K562 (cell line): ENCODE measurements around the gene GTF3C1. TPM values are rescaled to one million over a fixed set of nuclear protein-coding genes. Genes with fewer than 3 reads are reported as not detected.

ENCODE experiments used
- ATAC-seq: fragments of 200-7000 bp; cut with Tn5 transposase; 3 replicates; pipeline ENCODE4 v1.9.1; 2020; ENCODE audit warnings: moderate library complexity
- BruUV-seq: library from RNA; stranded (reverse); fragments of 400-500 nt; replicated peaks from 2 replicates; lab custom pipeline; 2021; lab: Mats Ljungman, UMichigan
- CTCF ChIA-PET: fragments of 300-600 bp; formaldehyde crosslinking; extraction: SDS; loops from one replicate; lab custom pipeline; 2021; ENCODE audit warnings: low intra/inter-chr PET ratio; lab: Yijun Ruan, JAX
- POLR2A ChIA-PET: fragments of 300-600, 350-650 bp; sonication (Branson Sonifier 250); formaldehyde crosslinking; extraction: SDS; loops from one replicate; lab custom pipeline; 2021; ENCODE audit warnings: antibody characterized with exemption, inconsistent platforms; lab: Yijun Ruan, JAX
- DNase-seq, 4 experiments: peaks; one replicate each; pipeline versions ENCODE4 v3.0.0 to v3.0.0-alpha.2; 2011 to 2018; ENCODE audit warnings: low spot score in 3 of 4, mixed read lengths in 3 of 4; ENCODE audit errors: extremely low read depth in 1 of 4
- FAIRE-seq: peaks from 2 replicates; lab custom pipeline; 2011; peaks lifted over from hg19 to GRCh38; lab: Jason Lieb, UNC
- H2AFZ ChIP-seq: 2 replicates; pipeline ENCODE4 v1.6.0; 2011; ENCODE audit warnings: low read depth, low read length, control low read depth, inconsistent platforms
- H3K27ac ChIP-seq: fragments of 200-600 bp; 3 replicates; pipeline ENCODE4 v1.8.0; 2011; ENCODE audit warnings: low read depth, mild to moderate bottlenecking, control low read depth, inconsistent platforms, low read length, moderate library complexity, mixed read lengths; ENCODE audit errors: extremely low read depth
- H3K27me3 ChIP-seq, 2 experiments: fragments of 300-600 bp in 1 of 2; 2 replicates in 1 of 2; 3 replicates in 1 of 2; pipeline versions ENCODE4 v1.6.0 to v1.8.0; 2011; ENCODE audit warnings: inconsistent platforms in 2 of 2, low read length in 2 of 2, mild to moderate bottlenecking in 1 of 2, mixed read lengths in 1 of 2, moderate library complexity in 1 of 2; ENCODE audit not compliant: control insufficient read depth in 2 of 2, insufficient read depth in 2 of 2
- H3K36me3 ChIP-seq: fragments of 300-600 bp; 3 replicates; pipeline ENCODE4 v1.8.0; 2011; ENCODE audit warnings: mild to moderate bottlenecking, low read length, inconsistent platforms; ENCODE audit not compliant: control insufficient read depth, insufficient read depth
- H3K4me1 ChIP-seq, 2 experiments: fragments of 200-600 bp in 1 of 2; replicated peaks in 1 of 2; 2 replicates in 1 of 2; 3 replicates in 1 of 2; pipeline versions ENCODE4 v1.5.1 to v1.8.0; 2011; ENCODE audit warnings: inconsistent platforms in 2 of 2, low read length in 2 of 2, mild to moderate bottlenecking in 1 of 2, mixed read lengths in 1 of 2, moderate library complexity in 1 of 2; ENCODE audit not compliant: control insufficient read depth in 2 of 2, insufficient read depth in 2 of 2
- H3K4me2 ChIP-seq: 2 replicates; pipeline ENCODE4 v1.6.1; 2011; ENCODE audit warnings: low read length, control low read depth, inconsistent platforms, mixed read lengths; ENCODE audit not compliant: insufficient read depth
- H3K4me3 ChIP-seq: fragments of 200-600 bp; sonication (generic), shearing (Covaris generic); 2 replicates; pipeline ENCODE4 v1.5.1; 2016; ENCODE audit warnings: control low read depth, inconsistent platforms
- H3K79me2 ChIP-seq: fragments of 200-600 bp; 3 replicates; pipeline ENCODE4 v1.8.0; 2011; ENCODE audit warnings: low read length, inconsistent platforms; ENCODE audit not compliant: control insufficient read depth, insufficient read depth
- H3K9ac ChIP-seq, 2 experiments: 2 replicates each; pipeline versions ENCODE4 v1.6.0 to v1.6.1; 2011; ENCODE audit warnings: low read depth in 2 of 2, low read length in 2 of 2, control low read depth in 1 of 2, inconsistent platforms in 1 of 2, mild to moderate bottlenecking in 1 of 2, mixed read lengths in 1 of 2; ENCODE audit not compliant: insufficient read depth in 1 of 2
- H3K9me1 ChIP-seq: one replicate; pipeline ENCODE4 v1.6.0; 2011; ENCODE audit warnings: inconsistent platforms, mild to moderate bottlenecking, low read length, moderate library complexity; ENCODE audit not compliant: control insufficient read depth, insufficient read depth
- H3K9me3 ChIP-seq: replicated peaks from 2 replicates; pipeline ENCODE4 v1.5.1; 2011; ENCODE audit warnings: low read depth, low read length, inconsistent platforms; ENCODE audit not compliant: control insufficient read depth, insufficient read depth
- H4K20me1 ChIP-seq: replicated peaks from 2 replicates; pipeline ENCODE4 v1.6.1; 2011; ENCODE audit warnings: low read length, inconsistent platforms, mixed read lengths; ENCODE audit not compliant: control insufficient read depth, insufficient read depth
- ATF7 ChIP-seq: fragments of 450-650 bp; IDR thresholded peaks from 2 replicates; pipeline ENCODE4 v1.7.1; 2014; ENCODE audit warnings: mild to moderate bottlenecking, moderate library complexity
- PTRF ChIP-seq: fragments of 450-650 bp; IDR thresholded peaks from 2 replicates; pipeline ENCODE4 v1.6.1; 2016; ENCODE audit warnings: mild to moderate bottlenecking, missing genetic modification characterization, missing compliant biosample characterization
- WGBS: fragments of 100-300 bp; shearing (Covaris generic); methylation state at CpG from one replicate; pipeline ENCODE4 v1.1.6; 2016; ENCODE audit warnings: low coverage, mixed read lengths; ENCODE audit not compliant: insufficient coverage; ENCODE audit errors: missing lambda C conversion rate; 5-methylcytosine and 5-hydroxymethylcytosine counted together
- in situ Hi-C: fragments of 300-500 bp; cut with MboI; formaldehyde crosslinking; loops from 4 replicates; pipeline ENCODE4 v1.15.0; 2018; ENCODE audit warnings: inconsistent platforms, mixed read lengths
- intact Hi-C: fragments of 100-400 bp; cut with micrococcal nuclease; formaldehyde crosslinking; loops from 2 replicates; pipeline ENCODE4 v1.14.2; 2022
- polyA plus RNA-seq, 8 experiments: library from polyadenylated mRNA; depleted of rRNA in 4 of 8; stranded (reverse) in 5 of 8; unstranded in 3 of 8; fragments of >200 nt; fragmentation: Nextera tagmentation in 2 of 8; fragmentation: Illumina TruSeq in 1 of 8; extraction: Ambion mirVana in 2 of 8; extraction: Trizol in 1 of 8; gene quantifications; 2 replicates each; pipeline versions ENCODE4 v1.2.1 to v1.2.3, GENCODE V29; 2011 to 2014; ENCODE audit warnings: inconsistent platforms in 1 of 8, missing spikeins in 1 of 8
- total RNA-seq, 7 experiments: library from RNA; depleted of rRNA in 6 of 7; stranded (reverse); fragments of >200 nt in 6 of 7; fragmentation: Illumina TruSeq in 2 of 7; extraction: Trizol in 2 of 7; gene quantifications; 2 replicates each; pipeline versions ENCODE4 v1.2.1 to v1.2.3, GENCODE V29; 2011 to 2021; ENCODE audit warnings: low replicate concordance in 1 of 7
- TF ChIP-seq, protein P1 (sequence below): sonication (generic); formaldehyde crosslinking; IDR thresholded peaks from 2 replicates; pipeline ENCODE4 v1.8.1; 2022; ENCODE audit warnings: missing genetic modification reagents
- TF ChIP-seq, protein P2 (sequence below): sonication (generic); formaldehyde crosslinking; IDR thresholded peaks from 2 replicates; pipeline ENCODE4 v1.8.0; 2022; ENCODE audit warnings: missing genetic modification reagents, mild to moderate bottlenecking, borderline replicate concordance
- TF ChIP-seq, protein P3 (sequence below): fragments of 250-450 bp; sonication (Bioruptor Pico); IDR thresholded peaks from 2 replicates; pipeline ENCODE4 v1.5.0; 2021

GTF3C1 gene
- total and polyA plus RNA-seq, 9 of the 15 experiments (the other 6 are each of a cell fraction or from before 2014, with no cell fraction given), result 0.72 to 63.6 (median 30.9) TPM

DNA sequence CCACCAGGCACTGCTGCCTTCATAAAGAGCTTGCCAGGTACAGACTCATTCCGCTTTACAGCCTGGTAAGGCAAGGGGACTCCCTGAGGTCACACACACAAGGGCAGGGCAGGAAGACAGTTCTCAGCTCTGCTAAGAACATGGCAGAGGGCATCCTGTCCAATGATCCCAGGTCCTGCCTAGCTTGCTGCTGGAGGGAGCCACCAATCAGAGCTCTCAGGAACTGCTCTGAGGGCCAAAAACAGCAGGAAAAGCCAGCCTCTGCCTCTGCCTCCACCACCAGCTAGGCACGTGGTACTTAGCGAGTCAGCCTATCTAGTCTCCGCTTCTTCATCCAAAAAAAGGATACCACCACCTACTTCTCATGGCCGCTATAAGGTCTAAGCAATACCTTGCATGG lies 66.1 kb downstream of the GTF3C1 start:
- 87% methylated on average over 5 of the region's 5 CpGs for WGBS
- H3K4me3 ChIP-seq, result no peak overlapping the region
- peaks cover 88% of the 10 kb centered on the region for H3K36me3 ChIP-seq
- H3K9ac ChIP-seq, result no peak overlapping the region
- ATAC-seq (no peak), FAIRE-seq (no peak), DNase-seq (no peak)
- intact Hi-C loops, result no loop called here
- POLR2A ChIA-PET, result interaction anchor here (1.0 kb wide), 1 partner anchor 54 kb away, joined by 3 read pairs; no protein-coding TSS in a partner anchor
- TF ChIP-seq, protein P1, sequence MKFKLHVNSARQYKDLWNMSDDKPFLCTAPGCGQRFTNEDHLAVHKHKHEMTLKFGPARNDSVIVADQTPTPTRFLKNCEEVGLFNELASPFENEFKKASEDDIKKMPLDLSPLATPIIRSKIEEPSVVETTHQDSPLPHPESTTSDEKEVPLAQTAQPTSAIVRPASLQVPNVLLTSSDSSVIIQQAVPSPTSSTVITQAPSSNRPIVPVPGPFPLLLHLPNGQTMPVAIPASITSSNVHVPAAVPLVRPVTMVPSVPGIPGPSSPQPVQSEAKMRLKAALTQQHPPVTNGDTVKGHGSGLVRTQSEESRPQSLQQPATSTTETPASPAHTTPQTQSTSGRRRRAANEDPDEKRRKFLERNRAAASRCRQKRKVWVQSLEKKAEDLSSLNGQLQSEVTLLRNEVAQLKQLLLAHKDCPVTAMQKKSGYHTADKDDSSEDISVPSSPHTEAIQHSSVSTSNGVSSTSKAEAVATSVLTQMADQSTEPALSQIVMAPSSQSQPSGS, result no peak
- TF ChIP-seq, protein P2, sequence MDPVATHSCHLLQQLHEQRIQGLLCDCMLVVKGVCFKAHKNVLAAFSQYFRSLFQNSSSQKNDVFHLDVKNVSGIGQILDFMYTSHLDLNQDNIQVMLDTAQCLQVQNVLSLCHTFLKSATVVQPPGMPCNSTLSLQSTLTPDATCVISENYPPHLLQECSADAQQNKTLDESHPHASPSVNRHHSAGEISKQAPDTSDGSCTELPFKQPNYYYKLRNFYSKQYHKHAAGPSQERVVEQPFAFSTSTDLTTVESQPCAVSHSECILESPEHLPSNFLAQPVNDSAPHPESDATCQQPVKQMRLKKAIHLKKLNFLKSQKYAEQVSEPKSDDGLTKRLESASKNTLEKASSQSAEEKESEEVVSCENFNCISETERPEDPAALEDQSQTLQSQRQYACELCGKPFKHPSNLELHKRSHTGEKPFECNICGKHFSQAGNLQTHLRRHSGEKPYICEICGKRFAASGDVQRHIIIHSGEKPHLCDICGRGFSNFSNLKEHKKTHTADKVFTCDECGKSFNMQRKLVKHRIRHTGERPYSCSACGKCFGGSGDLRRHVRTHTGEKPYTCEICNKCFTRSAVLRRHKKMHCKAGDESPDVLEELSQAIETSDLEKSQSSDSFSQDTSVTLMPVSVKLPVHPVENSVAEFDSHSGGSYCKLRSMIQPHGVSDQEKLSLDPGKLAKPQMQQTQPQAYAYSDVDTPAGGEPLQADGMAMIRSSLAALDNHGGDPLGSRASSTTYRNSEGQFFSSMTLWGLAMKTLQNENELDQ (CRISPR knock-in tag), result no peak
- TF ChIP-seq, protein P3, sequence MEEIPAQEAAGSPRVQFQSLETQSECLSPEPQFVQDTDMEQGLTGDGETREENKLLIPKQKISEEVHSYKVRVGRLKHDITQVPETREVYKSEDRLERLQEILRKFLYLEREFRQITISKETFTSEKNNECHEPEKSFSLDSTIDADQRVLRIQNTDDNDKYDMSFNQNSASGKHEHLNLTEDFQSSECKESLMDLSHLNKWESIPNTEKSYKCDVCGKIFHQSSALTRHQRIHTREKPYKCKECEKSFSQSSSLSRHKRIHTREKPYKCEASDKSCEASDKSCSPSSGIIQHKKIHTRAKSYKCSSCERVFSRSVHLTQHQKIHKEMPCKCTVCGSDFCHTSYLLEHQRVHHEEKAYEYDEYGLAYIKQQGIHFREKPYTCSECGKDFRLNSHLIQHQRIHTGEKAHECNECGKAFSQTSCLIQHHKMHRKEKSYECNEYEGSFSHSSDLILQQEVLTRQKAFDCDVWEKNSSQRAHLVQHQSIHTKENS (CRISPR knock-in tag), result no peak
- TF ChIP-seq ATF7 (no peak), PTRF (no peak)
- no peaks in the 10 kb centered on the region for H3K27me3 ChIP-seq
- no peaks in the 10 kb centered on the region for H3K9me1 ChIP-seq
- H3K4me1 ChIP-seq, result no peaks in the 10 kb centered on the region
- H3K79me2 ChIP-seq, result no peaks in the 10 kb centered on the region
- H3K9me3 ChIP-seq, result no peaks in the 10 kb centered on the region
- H4K20me1 ChIP-seq, result no peaks in the 10 kb centered on the region
- in situ Hi-C loops, result no loop called here
- H3K27ac ChIP-seq, result no peak overlapping the region
- no peak overlapping the region for H2AFZ ChIP-seq
- CTCF ChIA-PET, result no interaction called here
- no peak overlapping the region for H3K4me2 ChIP-seq
- no TSS peak for BruUV-seq
